ENCODE data around the gene GRIK3. TPM values are rescaled to one million over a fixed set of nuclear protein-coding genes. Genes with fewer than 3 reads are reported as not detected.

Gene GRIK3
- total RNA-seq, 1 experiment from 2014 or later: not detected

DNA sequence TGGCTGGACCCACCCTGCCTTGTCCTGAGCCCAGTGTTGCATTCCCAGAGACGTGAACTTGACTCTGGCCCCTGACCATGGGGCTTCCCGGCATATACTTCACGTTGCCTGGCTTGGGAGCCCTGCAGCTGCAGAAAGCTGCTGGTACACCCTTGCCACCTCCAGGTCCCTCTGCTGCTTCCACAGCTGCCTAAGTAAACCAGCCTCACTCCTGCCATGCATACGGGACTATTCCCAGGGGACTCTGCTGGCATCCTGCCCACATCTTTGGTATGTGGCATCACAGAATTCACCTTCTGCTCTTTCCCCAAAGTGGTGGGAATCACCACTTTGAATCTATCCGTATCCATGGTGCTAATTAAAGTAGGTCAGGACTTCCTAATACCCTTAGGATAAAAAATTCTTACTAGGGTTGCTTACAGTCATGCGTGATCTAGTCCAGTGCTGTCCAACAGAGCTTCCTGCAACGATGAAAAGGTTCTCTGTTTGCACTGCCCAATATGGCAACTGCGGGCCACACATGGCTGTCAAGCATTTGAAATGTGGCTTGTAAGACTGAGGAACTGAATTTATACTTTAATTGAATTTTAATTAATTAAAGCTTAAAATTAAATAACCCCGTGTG lies 203.0 kb downstream of the GRIK3 start:
- no peak for DNase-seq (ENCODE audit: low read depth)

DNA sequence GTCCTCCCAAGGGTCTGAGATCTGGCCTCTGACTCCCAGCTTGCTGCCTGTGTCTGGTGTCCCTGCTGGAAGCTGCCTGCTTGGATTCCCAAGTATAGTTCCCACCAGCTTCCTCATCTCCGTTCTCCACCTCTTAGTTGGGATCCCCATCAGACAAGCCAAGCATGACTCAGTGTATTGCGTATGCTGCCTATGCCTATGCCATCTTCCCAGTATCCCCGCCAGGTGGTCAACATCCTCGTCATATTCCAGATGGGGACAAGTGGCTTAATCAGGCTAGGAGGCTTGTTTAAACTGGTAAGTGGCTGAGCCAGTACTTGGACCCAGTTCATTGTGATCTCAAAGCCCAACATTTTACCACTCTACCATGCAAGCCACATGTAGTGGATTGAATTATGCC lies 204.4 kb downstream of the GRIK3 start:
- no peak for DNase-seq (ENCODE audit: low read depth)

DNA sequence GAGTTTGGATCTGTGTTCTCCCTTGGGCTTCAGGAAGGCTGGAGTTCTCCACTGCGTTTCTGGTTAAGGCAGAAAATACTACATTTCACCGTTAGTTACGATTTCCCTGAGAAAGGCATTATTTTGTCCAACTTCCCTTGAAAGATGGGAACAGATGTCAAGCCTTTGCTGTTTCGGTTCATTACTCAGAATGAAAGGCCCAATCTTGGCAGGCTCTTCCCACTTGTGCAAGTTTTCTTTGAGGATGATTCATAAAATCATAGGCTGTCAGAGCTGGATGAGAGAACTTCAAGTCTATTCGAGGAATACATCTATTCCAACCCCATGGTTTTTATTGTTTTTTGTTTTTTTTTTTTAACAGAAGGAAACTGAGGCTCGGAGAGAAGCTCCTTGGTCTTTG lies 205.2 kb downstream of the GRIK3 start:
- DNase-seq (ENCODE audit: low read depth): no peak

DNA sequence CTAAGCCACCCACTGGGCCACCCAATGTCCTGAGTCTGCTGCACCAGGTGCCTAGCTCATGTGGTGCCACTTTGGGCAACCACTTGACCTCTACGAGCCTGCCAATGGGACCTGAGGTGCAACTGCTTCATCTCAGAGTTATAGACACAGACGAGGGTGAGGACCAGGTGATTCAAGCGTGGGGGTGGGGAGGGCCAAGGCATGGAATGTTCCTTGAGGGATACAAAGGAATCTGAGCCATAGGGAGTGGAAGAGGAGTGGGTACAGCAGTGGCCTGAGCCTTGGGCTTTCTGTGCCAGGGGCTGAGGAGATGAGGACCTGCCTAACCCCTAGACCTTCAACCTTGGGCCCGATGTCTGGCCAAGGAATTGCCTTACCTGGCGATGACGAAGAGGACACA lies 209.1 kb downstream of the GRIK3 start:
- no peak for DNase-seq (ENCODE audit: low read depth)

DNA sequence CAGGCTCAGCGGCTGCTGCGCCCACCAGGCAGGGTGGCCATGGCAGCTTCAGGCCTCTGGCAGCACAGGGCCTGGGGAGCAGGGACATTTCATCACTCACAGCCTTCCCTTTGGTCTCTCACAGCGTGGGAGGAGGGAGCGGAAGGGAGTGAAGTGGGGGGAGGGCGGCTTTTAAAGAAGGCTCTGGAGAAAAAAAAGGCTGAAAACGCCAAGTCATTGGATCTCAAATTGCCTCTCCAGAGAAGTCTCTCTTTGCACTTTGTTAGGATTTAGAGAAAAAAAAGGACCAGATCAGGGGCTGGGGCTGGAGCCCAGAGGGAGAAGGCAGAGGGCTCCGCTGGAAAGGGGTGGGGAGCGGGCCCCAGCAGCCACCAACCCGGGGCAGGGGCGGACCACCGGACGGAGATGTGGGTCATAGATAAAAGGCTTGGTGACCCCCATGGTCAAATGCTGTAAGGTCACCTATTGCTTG lies 209.9 kb downstream of the GRIK3 start:
- DNase-seq (ENCODE audit: low read depth): no peak

DNA sequence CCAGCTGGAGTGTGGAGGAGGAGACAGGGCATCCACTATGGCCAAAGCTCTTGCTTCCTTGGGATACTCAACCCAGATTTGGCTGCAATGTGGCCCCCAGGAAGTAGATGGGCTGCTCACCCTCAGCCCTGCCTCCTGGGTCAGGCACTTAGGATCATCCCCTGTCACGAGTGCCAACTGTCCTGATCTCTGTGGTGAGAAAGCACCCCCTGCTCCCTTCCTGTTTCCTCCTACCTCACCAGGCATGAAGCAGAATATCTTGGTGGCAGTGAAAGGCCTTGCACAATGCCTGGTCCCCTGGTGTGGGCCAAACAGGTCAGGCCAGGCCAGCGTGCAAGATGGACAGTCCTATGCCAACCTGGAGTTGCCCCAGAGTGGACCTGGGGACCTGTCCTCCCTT lies 211.7 kb downstream of the GRIK3 start:
- no peak for DNase-seq (ENCODE audit: low read depth)

DNA sequence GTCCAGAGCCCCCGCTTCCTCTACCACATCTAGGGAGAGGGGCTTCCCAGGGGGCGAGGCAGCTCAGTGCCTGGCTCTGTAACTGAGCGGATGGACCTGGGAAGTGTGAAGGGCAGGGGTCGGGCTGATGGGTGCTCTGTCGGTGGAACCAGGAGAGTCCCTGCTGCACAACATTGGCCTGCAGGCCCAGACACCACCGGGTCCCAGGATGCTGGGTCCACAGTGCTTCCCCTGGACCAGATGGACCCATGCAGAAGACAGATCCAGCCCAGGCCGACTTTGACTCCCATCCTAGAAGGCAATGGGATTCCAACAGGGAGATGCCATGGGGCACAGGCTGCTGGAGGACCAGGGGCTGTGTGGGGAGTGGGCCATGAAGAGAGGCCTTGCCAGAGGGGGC lies 212.9 kb downstream of the GRIK3 start:
- DNase-seq (ENCODE audit: low read depth): no peak

DNA sequence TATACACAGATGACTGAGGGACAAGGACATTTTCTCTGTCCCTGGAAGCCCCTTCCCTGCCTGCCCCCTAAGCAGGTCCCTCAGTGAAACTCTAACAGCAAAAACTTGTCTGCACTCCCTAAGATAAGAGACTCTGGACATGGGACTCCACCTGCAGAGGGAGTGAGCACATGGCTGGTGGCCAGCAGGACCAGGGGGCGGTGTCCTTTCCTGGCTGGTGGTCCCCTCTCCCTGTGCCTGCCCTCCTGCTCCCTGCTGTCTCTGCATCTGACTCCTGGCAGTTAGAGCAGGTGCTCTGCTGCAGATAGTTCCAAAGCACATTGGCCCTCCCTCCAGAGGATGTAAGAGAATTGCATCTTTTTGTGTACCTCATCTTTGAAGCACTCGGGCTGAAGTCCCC lies 215.5 kb downstream of the GRIK3 start:
- DNase-seq (ENCODE audit: low read depth): no peak

DNA sequence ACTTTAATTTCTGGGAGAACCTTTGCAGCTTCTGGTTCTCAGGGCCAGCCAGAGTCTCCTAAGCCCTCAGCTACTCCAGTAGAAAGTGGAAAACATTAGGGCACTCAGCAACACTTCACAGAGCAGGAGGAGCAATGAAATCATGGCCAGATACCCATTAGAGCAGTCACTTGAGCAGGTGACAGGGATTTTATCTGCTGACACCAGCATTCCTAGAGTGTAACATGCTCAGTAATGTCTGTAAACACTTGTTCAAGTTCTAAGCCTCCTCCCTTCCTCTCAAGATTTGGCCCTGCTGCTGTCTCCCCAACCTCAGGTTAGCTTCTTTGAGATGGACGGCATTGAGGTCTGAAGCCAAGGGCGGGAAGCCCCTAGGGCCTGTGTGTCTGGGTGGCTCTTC lies 218.0 kb downstream of the GRIK3 start:
- DNase-seq (ENCODE audit: low read depth): no peak

DNA sequence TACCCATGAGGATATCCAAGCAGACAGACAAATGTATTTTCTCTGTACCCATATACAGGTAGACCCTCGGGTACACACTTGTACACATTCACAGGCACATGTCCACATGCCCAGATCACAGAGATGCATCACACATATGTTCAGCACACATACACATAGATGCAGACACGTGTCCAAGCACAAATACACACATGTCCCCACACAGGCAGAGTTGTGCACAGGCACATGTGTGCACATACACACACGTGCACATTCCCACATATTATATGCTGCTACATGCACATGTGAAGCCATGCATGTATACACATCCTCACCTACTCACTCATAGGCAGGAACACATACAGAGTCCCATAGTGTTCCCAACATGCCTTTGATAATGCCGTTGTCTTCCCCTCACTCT lies 219.5 kb downstream of the GRIK3 start:
- DNase-seq (ENCODE audit: low read depth): no peak

DNA sequence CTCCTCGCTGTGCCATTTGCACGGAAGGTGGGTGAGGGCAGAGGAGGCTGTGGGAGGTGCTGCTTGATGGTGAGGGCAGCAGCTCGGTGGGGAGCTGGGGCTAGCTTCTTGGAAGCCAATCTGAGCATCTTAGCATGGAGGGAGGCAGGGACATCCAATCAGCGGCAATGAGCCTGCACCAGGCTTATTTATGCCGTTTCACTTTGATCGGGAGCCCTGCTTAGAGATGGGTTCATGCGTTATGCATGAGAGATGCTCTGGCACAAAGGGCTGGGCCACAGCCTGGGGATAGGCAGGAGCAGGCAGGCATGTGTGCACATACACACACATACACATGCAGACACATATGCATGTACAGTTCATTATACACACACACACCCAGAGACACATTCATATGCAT lies 220.2 kb downstream of the GRIK3 start:
- DNase-seq (ENCODE audit: low read depth): no peak

DNA sequence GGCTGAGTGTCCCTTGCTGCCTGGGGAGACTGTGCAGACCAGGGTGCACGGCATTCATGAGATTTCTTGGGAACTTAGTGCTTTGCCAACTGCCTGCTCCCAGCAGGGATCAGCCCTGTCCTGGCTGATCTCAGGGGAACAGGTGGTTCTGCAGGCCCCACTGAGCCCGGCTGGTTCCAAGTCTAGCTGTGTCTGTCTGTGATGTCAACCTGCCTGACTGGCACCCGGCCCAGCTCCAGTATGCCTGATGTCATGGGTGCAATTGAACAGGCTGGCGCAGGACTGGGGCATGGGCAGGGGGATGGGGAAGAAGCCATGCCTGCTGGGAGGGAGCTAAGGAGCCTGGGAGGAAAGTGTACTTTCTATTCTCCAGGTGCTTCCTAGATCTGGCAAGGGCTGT lies 227.1 kb downstream of the GRIK3 start:
- DNase-seq (ENCODE audit: low read depth): no peak

DNA sequence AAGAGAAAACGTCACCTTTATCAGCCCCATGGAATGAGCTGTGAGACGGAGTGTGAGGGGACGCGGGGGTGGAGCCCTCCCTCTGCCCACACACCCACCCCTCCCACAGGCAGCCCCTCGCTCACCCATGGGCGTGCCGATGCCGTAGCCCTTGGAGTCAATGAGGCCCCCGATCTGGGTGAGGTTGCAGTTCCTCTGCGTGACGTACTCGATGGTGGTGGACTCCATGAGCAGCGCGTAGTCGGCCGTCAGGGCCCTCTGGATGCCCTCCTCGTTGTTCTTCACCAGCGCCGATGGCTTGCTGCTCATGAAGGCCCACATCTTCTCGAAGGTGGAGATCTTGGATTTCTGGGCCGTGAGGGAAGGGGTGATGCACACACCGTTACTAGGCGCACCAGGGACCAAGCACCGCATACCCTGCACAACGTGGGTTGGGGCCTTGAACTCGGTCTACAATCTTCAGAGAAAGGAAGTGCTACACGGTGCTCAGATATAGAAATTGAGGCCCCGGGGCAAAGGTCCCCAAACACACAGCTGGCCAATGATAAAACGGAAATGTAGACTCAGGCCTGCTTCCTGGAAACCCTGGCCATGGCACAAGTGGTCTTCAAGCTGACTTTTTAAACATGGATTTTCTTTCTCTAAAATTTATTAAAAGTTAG lies 228.2 kb downstream of the GRIK3 start:
- DNase-seq (ENCODE audit: low read depth): no peak

DNA sequence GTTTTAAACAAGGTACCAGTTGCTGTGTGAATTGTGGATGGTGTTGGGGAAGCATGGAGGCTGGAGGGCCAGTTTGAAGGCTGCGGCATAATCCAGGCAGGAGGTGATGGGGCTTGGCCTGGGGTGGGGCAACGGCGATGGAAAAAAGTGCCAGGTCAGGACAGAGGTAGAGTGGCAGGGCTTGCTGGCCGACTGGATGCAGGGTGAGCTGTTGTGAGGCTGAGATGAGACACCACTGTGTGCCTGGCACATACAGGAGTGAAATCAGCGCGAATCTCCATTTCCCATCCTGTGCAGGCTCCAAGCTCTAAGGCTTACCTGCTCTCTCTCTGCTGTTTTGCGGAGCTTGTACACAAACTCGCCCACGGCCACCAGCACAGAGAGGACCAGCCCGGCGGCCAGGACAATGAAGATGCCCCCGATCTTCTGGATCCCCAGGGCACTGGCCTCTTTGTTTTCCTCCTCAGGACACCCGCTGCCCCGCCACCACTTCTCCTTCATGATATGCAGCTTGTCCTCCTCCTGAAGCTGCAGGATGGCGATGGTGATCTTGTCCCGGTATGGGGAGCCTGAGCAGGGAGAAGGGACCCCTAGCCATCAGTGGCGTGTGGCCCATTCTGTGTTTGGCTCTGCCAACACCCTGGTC lies 229.5 kb downstream of the GRIK3 start:
- no peak for DNase-seq (ENCODE audit: low read depth)

DNA sequence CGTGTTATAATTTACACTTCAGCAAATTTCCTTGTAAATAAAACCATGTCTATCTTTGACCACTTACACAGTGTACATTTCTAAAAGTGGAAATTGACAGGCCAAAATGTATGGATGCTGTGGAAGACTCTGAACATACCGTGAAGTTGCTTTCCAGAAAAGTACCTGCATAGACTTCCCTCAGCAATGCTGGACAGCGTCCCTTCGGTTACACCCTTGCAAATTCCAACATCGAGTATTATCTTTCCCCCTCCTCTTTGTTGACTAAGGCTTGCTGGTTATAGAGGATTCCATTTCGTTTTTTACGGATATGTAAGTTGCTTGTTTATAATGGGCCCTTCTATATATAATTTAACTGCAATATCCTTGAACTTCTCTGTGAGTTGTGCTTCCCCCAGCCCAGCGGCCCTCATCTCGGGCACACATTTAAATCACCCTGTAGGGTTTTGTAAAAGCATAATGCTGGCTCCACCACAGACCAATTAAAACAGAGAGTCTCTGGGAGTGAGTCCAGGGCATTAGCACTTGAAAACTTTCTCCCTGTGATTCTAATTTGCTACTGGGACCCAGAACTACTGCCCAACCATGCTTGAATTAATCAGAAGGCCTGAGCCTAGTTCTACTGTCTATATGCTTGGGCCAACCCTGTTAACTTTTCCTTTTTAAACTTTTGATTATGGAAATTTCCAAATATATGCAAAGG lies 230.3 kb downstream of the GRIK3 start:
- DNase-seq (ENCODE audit: low read depth): no peak

DNA sequence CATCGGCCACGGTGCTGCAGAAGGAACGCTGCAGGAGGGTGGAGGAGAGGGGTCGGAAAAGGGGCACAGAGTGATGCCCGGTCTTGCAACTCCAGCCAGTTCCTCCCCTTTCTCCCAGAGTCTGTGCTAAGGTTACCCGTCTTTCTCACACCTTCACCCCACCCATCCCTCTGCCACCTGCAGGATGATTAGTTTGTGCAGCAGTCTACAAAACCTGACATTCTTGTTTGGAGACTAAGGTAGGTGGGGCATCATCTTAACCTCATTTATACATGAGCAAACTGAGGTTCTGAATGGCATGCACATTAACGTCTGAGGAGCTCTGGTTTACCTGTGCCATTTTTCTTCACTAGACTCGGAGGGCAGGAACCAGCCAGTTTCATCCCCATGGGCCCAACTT lies 232.3 kb downstream of the GRIK3 start:
- DNase-seq (ENCODE audit: low read depth): no peak

DNA sequence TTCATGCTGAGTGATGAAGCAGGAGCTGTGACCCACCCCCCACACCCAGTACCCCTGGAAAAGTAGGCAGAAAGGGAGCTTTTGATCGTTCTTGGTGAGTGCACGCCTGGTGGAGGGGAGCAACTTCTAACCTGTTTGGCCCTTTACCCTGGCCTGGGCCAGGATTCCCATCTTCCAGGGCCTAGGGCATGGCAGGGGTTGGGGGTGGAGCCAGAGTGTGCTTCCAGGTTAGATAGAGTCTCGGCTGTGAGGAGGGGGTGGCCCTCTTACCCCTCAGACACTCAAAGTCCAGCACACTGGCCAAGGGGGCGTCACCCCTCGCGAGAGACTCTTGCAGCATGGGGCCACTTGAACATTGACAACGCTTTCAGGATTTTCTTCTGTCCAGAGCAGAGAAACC lies 236.6 kb downstream of the GRIK3 start:
- no peak for DNase-seq (ENCODE audit: low read depth)

DNA sequence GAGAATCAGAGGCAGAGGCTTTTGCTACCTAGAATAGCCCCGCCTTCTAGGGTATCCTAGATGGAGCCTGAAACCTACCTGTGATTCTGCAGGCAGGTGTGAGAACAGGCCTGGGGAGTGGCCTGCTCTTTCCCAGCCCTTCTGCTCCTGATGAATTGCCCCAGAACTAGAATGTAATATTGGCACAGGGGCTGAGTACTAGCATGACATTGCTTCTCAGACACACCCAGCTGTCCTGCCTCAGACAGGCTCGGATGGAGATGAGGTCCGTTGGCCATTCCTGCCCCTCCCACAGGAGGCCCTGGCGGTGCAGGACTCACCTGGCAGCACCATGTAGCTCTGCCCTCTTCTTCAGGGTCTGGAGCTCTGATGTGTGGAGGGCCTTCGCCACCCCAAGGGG lies 237.6 kb downstream of the GRIK3 start:
- DNase-seq (ENCODE audit: low read depth): no peak

DNA sequence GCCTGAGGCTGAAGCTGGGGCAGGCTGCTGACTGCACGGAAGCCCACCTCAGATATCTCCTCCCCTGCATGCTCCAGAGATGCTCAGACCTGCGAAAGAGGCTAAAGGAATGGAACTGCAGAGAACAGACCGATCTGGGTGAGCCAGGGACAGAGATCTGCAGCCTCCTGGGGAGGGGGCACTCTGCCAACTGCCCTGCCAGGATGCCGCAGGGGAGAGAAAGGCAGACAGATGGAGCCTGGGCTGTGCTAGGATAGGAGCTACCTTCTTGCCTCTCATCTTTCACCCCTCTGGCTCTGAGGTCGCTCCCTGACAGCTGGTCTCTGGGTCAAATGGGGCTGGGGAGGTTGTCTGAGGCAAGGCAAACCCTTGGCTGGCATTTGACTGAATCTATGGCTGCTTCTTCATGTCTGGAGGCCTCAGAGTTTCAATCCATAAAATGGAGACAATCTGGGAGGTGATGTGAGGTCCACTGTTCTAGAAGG lies 238.2 kb downstream of the GRIK3 start:
- no peak for DNase-seq (ENCODE audit: low read depth)

DNA sequence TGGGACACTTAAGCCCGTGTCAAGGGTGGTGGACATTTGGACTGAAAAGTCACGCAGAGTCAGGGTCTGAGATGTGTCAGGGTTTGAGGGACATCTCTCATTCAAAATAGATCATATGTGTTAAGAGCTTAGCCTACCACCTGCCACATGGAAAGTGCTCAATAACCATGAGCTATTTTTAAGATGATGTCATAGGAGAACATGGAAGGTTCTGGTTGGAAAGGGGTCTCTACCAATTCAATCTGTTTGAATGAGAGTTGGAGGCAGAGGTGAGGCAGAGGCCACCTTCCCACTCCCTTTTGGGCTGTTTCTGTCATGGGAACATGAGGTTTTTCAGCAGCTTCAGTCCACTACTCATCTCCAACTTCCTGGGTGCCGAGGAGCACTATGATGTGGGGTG lies 239.9 kb downstream of the GRIK3 start:
- DNase-seq (ENCODE audit: low read depth): no peak

DNA sequence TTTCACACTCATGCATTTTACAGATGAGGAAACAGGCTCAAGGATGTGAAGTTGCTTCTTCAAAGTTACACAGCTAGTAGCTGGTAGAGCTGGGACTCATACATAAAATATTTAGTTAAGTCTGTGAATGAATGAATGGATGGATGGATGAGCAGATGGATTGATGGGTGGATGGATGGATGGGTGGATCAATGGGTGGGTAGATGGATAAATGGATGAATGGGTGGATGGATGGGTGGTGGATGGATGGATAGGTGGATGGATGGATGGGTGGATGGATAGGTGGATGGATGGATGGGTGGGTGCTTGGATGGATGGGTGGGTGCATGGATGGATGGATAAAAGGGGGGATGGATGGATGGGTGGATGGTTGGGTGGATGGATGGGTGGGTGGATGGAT lies 240.9 kb downstream of the GRIK3 start:
- no peak for DNase-seq (ENCODE audit: low read depth)

DNA sequence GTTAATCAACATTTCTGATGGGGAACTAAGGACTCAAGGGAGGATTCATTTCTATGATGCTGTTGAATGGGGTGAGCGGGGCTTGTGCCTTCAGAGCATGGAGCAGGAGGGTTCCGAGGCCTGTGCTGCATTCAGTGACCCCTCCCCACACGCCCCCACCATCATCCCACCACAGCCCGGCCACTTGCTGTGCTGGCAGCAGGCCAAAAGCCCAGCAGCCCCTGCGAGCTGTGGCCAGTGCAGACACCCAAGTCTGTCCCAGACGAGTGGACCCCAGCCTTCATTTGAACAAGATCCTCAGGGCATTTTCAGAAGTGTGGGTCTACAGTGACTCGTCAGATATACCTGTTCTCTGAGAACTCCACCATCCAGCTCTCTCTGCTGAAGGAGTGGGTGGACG lies 242.0 kb downstream of the GRIK3 start:
- DNase-seq (ENCODE audit: low read depth): no peak

DNA sequence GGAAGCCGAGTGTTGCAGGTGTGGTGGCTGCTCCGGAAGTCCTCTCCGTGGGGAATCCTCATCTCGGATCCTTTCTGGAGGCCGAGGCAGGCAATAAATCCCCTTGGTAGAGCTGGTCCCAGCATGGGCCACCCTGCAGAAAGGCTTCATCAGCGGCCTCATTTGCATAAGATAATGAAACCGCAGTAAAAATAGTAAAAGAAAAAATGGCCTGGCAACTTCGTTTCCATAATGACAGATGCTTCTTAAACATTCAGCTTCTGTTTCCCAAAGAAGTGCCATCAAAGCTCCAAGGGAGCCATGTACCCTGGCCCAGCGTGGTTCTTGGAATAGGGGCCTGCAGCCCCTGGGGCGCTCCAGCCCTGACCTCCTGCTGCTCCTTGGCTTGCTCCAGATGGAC lies 244.1 kb downstream of the GRIK3 start:
- DNase-seq (ENCODE audit: low read depth): no peak
